ENCODE results near the gene ABTB1. TPM values are rescaled to one million over a fixed set of nuclear protein-coding genes. Genes with fewer than 3 reads are reported as not detected.

Gene ABTB1
- total RNA-seq, 4 donors from 2014 or later, result 17.6 to 91.9 (median 51.3) TPM

DNA sequence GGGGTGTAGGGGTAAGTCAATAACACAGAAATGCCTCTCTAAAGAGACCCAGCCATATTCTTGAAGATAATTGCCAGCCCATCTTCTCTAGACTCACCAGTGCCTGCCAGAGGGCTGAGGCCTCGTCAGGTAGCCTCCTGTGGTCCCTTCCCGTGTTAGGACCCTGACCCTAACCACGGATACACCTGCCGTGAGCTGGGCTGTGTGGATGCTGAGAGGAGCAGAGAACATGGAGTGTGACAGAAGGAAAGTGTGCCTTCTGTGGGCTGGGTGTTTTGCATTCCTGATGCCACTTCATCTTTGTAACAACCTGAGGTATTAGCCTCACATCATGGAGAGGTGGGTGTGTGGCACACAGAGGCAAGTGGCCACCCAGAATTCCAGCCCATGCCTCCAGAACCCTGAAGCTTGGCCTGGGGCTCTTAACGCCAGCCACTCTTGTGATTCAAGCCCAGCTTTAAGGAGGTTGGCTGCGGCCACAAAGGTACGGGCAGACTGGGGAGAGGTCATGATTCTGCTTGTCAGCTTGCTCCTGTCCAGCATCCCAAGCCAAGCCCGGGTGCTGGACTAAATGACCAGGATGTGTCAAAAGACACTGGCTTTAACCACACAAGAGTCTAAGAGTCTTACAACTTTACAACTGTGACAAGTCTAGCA is 21.1 kb upstream of the ABTB1 start:
- TF ChIP-seq, protein P1, sequence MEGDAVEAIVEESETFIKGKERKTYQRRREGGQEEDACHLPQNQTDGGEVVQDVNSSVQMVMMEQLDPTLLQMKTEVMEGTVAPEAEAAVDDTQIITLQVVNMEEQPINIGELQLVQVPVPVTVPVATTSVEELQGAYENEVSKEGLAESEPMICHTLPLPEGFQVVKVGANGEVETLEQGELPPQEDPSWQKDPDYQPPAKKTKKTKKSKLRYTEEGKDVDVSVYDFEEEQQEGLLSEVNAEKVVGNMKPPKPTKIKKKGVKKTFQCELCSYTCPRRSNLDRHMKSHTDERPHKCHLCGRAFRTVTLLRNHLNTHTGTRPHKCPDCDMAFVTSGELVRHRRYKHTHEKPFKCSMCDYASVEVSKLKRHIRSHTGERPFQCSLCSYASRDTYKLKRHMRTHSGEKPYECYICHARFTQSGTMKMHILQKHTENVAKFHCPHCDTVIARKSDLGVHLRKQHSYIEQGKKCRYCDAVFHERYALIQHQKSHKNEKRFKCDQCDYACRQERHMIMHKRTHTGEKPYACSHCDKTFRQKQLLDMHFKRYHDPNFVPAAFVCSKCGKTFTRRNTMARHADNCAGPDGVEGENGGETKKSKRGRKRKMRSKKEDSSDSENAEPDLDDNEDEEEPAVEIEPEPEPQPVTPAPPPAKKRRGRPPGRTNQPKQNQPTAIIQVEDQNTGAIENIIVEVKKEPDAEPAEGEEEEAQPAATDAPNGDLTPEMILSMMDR (IDR thresholded peaks at IDR 0.05; ENCODE audit: low read depth), result no peak

DNA sequence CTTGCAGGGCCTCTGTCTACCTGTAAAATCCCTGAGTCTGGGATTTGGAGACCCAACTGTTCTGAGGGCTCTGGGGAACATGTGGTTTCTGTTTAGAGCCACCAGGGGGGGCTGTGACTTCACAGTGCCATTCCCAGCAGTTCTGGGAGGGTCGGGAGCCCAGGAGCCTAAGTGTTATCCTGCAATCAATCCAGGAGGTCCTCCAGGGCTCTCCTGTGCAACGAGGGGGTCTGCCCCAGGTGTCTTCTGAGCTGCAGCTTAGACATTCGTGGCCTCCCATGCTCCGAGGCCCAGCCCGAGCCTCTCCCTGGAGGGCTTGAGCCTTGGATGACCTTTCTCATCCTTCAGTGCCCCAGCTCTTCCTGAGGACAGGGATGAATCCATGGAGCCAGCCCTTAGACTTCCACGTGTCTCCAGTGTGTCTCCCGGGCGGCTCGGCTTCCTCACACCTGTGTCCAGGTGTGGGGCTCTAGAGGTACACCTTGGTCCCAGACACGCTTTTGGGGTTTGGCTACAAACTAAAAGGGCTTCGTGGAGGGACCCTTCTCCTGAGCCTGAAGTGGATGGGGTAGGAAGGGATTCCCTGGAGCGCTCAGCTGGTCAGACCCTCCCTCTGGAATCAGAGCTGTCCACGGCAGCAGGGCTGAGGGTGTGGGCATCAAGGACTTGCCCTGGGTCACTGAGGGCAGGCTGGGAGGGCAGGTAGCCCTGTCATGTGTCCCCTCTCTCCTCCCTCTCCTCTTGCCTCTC is 20.3 kb upstream of the ABTB1 start:
- TF ChIP-seq, protein P1 (IDR thresholded peaks at IDR 0.05; ENCODE audit: low read depth), result no peak

DNA sequence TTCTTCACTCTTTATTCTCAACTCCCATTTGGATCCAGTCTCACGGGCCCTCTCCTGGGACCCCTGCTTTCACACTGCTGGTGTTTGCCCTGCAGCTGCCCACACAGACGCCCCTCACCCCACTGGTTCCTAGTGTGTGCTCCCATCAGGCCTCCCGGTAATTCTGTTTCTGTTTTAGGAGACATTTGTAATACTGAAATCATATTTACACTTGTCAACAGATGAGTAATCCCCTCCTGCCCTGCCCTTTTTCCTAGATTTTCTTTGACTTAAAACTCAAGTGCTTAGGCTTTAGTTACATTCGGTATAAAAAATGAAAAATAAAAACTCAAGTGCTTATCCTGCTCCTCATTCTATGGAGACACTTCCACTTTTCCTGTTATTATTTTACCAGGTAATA is 18.4 kb upstream of the ABTB1 start:
- TF ChIP-seq, protein P1 (IDR thresholded peaks at IDR 0.05; ENCODE audit: low read depth), result no peak

DNA sequence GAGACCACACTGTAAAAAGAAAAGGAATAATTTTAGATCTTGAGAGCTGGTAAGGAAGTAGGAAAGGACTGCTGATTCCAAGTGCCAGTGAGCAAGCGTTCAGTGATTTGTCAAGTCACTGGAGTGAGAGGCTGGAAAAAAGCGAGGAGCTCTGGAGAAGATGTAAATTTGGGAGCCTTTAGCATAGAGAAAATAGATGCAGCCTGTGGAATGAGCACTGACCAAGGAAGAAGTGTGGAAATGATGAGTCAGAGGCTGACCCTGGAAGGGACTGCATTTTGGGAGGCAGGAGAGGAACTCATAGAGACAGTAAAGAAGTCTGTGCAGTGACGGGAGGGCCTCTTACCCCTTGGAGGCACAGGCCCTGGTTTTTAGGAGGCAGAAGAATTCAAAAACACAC is 17.1 kb upstream of the ABTB1 start:
- TF ChIP-seq, protein P1 (IDR thresholded peaks at IDR 0.05; ENCODE audit: low read depth), result no peak

DNA sequence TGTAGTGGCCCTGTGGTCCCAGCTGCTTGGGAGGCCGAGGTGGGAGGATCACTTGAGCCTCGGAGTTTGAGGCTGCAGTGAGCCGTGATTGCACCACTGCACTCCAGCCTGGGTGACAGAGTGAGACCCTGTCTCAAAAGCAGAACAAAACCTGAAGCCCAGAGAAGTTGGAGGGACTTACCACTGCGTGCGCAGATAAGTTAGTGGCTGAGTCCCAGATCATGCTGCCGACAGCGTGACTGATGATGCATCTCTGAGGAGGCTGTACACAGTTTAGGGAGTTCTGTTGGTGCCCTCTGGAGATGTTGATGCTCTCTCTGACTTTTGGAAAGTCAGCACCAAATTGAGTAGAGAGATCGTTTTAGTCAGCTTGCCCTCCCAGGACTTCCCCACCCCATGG is 15.8 kb upstream of the ABTB1 start:
- TF ChIP-seq, protein P1 (IDR thresholded peaks at IDR 0.05; ENCODE audit: low read depth), result no peak

DNA sequence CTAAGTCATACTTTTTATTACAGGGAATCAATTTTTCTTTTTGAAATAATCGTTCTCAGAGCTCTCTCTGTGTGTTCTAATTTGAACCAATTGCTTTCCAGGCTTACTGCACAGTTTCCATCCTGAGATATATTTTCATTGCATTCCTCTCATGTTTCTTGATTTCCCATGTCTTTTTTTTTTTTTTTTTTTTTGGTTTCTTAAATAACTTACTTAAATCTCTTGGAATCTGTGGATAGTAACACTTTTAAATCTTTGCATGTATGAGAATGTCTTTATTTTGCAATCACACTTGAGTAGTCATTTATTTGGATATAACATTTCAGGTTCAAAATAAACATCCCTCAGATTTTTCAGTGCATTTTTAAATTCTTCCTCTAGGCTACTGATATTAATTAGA is 14.5 kb upstream of the ABTB1 start:
- TF ChIP-seq, protein P1 (IDR thresholded peaks at IDR 0.05; ENCODE audit: low read depth), result no peak

DNA sequence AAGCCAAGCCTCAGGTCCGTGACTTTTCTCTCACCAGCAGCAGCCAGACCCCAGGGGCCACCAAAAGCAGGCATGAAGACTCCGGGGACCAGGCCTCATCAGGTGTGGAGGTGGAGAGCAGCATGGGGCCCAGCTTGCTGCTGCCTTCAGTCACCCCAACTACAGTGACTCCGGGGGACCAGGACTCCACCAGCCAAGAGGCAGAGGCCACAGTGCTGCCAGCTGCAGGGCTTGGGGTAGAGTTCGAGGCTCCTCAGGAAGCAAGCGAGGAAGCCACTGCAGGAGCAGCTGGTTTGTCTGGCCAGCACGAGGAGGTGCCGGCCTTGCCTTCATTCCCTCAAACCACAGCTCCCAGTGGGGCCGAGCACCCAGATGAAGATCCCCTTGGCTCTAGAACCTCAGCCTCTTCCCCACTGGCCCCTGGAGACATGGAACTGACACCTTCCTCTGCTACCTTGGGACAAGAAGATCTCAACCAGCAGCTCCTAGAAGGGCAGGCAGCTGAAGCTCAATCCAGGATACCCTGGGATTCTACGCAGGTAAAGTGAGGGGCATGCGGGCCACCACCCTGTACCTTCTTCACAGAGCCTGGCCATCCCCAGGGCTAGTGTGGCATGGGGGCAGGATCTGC is 12.0 kb upstream of the ABTB1 start:
- TF ChIP-seq, protein P1 (IDR thresholded peaks at IDR 0.05; ENCODE audit: low read depth), result no peak
